Osteocyte (in vitro differentiated cells): ENCODE results near the gene GNPTAB. TPM values are rescaled to one million over a fixed set of nuclear protein-coding genes. Genes with fewer than 3 reads are reported as not detected.
"Not testable (repeated sequence)": the region's sequence is repeated elsewhere in the genome, so short reads cannot be mapped to it uniquely, and the experiment has no call there.

Experiments
- DNase-seq: peaks from one replicate; pipeline ENCODE4 v3.0.0; 2021; ENCODE audit warnings: mixed read lengths; ENCODE audit not compliant: unreplicated experiment; ENCODE audit errors: extremely low spot score
- H3K27ac Mint-ChIP-seq: one replicate; pipeline ENCODE4 v1.8.0; 2021; ENCODE audit warnings: mild to moderate bottlenecking, mixed read lengths; ENCODE audit not compliant: unreplicated experiment
- H3K27me3 Mint-ChIP-seq: one replicate; pipeline ENCODE4 v1.8.0; 2021; ENCODE audit warnings: mixed read lengths; ENCODE audit not compliant: unreplicated experiment
- H3K36me3 Mint-ChIP-seq: one replicate; pipeline ENCODE4 v1.8.0; 2021; ENCODE audit warnings: mixed read lengths; ENCODE audit not compliant: unreplicated experiment
- H3K4me1 Mint-ChIP-seq: one replicate; pipeline ENCODE4 v1.8.0; 2021; ENCODE audit warnings: mixed read lengths; ENCODE audit not compliant: unreplicated experiment
- H3K4me3 Mint-ChIP-seq: one replicate; pipeline ENCODE4 v1.8.0; 2021; ENCODE audit warnings: mild to moderate bottlenecking, moderate library complexity, mixed read lengths; ENCODE audit not compliant: unreplicated experiment
- H3K9me3 Mint-ChIP-seq: one replicate; pipeline ENCODE4 v1.8.0; 2021; ENCODE audit warnings: mixed read lengths; ENCODE audit not compliant: unreplicated experiment
- total RNA-seq: library from RNA; stranded (reverse); gene quantifications from 2 replicates; pipeline ENCODE4 v1.2.1, GENCODE V29; 2021
- TF ChIP-seq, protein P1 (sequence below): fragments of 200-600 bp; sonication (generic); IDR thresholded peaks from 2 replicates; pipeline ENCODE4 v1.5.0; 2021; ENCODE audit warnings: antibody characterized with exemption, mild to moderate bottlenecking, moderate library complexity

GNPTAB gene
- total RNA-seq, 1 donor from 2014 or later: 25.8 TPM

DNA sequence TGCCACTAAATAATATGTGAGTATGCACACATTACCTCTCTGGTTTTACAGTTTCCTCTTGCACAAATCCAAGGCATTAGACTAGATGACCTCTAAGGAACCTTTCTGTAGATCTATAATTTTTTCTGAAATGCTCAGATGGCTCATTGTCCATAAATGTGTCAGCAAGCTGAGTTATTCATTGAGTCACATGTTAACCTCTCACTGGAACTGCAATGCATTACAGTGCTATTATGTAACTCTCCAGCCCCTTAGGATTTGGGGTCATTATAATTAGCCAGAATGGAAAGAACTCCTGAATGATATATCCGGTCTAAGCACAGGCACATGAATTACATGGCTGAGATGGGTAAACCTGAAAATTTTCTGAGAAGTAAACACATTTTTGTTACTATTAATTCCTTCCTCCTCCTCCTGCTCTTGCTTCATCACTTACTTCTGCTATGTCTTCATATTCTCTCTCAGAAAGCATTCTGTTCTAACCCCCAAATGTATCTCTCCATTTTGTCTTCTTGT is 26.3 kb upstream of the GNPTAB start:
- Mint-ChIP-seq H3K27ac (no peak overlapping the region), H3K36me3 (no peaks in the 10 kb centered on the region), H3K4me3 (no peak overlapping the region), H3K4me1 (peaks cover 39% of the 10 kb centered on the region), H3K9me3 (no peaks in the 10 kb centered on the region), H3K27me3 (no peaks in the 10 kb centered on the region)
- TF ChIP-seq, protein P1, sequence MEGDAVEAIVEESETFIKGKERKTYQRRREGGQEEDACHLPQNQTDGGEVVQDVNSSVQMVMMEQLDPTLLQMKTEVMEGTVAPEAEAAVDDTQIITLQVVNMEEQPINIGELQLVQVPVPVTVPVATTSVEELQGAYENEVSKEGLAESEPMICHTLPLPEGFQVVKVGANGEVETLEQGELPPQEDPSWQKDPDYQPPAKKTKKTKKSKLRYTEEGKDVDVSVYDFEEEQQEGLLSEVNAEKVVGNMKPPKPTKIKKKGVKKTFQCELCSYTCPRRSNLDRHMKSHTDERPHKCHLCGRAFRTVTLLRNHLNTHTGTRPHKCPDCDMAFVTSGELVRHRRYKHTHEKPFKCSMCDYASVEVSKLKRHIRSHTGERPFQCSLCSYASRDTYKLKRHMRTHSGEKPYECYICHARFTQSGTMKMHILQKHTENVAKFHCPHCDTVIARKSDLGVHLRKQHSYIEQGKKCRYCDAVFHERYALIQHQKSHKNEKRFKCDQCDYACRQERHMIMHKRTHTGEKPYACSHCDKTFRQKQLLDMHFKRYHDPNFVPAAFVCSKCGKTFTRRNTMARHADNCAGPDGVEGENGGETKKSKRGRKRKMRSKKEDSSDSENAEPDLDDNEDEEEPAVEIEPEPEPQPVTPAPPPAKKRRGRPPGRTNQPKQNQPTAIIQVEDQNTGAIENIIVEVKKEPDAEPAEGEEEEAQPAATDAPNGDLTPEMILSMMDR: no peak
- no peak for DNase-seq

DNA sequence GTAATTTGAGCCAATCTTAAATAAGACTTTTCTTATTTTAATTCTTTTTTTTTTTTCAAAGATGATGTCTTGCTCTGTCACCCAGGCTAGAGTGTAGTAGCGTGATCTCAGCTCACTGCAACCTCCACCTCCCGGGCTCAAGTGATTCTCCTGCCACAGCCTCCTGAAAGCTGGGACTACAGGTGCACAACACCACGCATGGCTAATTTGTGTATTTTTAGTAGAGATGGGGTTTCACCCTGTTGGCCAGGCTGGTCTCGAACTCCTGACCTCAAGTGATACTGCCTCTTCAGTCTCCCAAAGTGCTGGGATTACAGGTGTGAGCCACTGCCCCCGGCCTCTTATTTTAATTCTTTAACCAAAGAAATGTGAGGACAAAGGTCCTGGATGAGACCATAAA is 25.9 kb upstream of the GNPTAB start:
- H3K9me3 Mint-ChIP-seq, H3K27me3 Mint-ChIP-seq, DNase-seq, H3K36me3 Mint-ChIP-seq, H3K4me3 Mint-ChIP-seq, H3K27ac Mint-ChIP-seq: not testable (repeated sequence)
- peaks cover 35% of the 10 kb centered on the region for H3K4me1 Mint-ChIP-seq

DNA sequence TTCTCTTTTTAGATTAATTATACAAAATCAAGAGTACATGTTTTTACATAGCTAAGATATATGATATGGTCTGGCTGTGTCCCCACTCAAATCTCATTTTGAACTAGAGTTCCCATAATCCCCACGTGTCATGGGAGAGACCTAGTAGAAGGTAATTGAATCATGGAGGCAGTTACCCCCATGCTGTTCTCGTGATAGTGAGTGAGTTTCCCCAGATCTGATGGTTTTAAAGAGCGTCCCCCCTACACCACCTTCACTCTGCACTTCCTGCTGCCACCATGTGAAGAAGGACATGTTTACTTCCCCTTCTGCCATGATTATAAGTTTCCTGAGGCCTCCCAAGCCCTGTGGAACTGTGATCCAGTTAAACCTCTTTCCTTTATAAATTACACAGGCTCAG is 25.2 kb upstream of the GNPTAB start:
- Mint-ChIP-seq H3K27ac (peak overlapping the region; percentile 72), H3K4me1 (peaks cover 35% of the 10 kb centered on the region), H3K36me3 (no peaks in the 10 kb centered on the region), H3K4me3 (no peak overlapping the region), H3K9me3 (no peaks in the 10 kb centered on the region), H3K27me3 (no peaks in the 10 kb centered on the region)
- no peak for DNase-seq
- TF ChIP-seq, protein P1: no peak

DNA sequence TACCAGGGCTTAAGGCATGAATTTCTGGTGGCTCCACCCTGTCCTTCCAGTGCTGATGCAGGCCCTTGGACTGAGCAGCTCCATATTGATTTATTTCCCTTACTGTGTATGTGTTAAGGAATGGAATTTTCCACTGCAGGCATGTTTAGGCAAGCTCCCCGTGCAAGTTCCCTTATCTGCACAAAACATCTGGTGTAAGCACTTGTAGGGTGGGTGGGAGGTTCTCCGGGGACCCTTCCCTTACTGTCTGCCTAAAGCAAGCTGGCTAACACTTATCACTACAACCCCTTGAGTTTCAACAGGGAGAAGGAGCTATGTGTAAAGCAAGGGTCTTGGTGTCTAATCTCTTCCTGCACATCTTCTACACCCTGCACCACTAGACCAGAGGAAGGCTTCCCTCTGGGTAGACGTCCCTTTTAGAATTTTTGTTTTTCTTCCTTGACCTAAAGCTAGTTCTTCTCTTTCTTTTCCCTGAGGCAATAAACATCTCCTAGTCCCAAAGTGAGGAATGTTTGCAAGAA is 24.7 kb upstream of the GNPTAB start:
- H3K4me1 Mint-ChIP-seq: peaks cover 34% of the 10 kb centered on the region
- H3K4me3 Mint-ChIP-seq: no peak overlapping the region
- TF ChIP-seq, protein P1: no peak
- H3K27ac Mint-ChIP-seq: peak overlapping the region; percentile 72
- H3K9me3 Mint-ChIP-seq: no peaks in the 10 kb centered on the region
- no peaks in the 10 kb centered on the region for H3K36me3 Mint-ChIP-seq
- no peaks in the 10 kb centered on the region for H3K27me3 Mint-ChIP-seq
- no peak for DNase-seq

DNA sequence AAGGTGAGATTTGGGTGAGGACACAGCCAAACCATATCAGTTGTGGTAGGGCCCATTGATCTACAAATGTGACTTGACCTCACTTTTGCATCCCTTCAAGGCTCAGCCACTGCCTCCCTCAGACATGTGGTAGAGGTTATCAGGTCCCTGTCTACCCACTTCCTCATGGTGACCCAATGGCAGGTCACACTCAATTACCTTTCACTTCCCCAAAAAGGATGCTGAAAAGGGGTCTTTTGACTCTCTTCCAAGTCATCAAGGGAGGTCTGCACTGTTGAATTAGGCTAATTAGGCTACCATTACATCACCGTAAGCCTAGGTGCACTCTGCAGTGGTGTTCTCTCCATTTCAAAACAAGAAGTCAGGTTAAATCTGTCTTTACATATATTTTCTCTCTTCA is 24.0 kb upstream of the GNPTAB start:
- no peak overlapping the region for H3K4me3 Mint-ChIP-seq
- no peak for DNase-seq
- no peaks in the 10 kb centered on the region for H3K36me3 Mint-ChIP-seq
- H3K27me3 Mint-ChIP-seq: no peaks in the 10 kb centered on the region
- H3K27ac Mint-ChIP-seq: peak overlapping the region; percentile 72
- H3K4me1 Mint-ChIP-seq: peaks cover 27% of the 10 kb centered on the region
- TF ChIP-seq, protein P1: no peak
- H3K9me3 Mint-ChIP-seq: no peaks in the 10 kb centered on the region

DNA sequence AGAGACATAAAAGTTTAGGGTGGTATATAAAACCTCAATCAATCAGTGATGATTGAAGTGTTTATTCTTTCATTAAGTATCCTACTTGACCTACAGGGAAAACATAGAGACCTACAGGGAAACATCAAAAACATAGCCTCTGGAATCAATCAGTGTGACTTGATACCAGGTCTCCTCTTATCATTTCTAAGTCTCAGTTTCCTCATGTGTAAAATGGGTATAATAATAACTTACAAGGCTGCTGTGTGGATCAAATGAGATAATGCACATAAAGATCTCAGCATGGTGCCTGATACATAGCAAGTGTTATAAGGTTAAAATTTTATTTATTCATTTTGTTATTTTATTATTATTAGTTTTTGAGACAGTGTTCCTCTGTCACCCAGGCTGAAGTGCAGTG is 22.2 kb upstream of the GNPTAB start:
- H3K27me3 Mint-ChIP-seq: no peaks in the 10 kb centered on the region

More for the DNA sequence above, 22.2 kb upstream of the GNPTAB start:
- TF ChIP-seq, protein P1: no peak
- no peak overlapping the region for H3K4me3 Mint-ChIP-seq
- peaks cover 19% of the 10 kb centered on the region for H3K4me1 Mint-ChIP-seq
- H3K9me3 Mint-ChIP-seq: no peaks in the 10 kb centered on the region
- no peaks in the 10 kb centered on the region for H3K36me3 Mint-ChIP-seq
- no peak for DNase-seq
- no peak overlapping the region for H3K27ac Mint-ChIP-seq
